HEK293T (cell line): ENCODE results near the gene GRM6.

Source experiments
- CTCF ChIA-PET: fragments of 350-600 bp; formaldehyde crosslinking; extraction: SDS; loops from one replicate; lab custom pipeline; 2021; ENCODE audit warnings: antibody characterized with exemption, inconsistent platforms; lab: Yijun Ruan, JAX
- POLR2A ChIA-PET: fragments of 350-600 bp; formaldehyde crosslinking; extraction: SDS; loops from one replicate; lab custom pipeline; 2020; ENCODE audit warnings: antibody characterized with exemption, inconsistent platforms; lab: Yijun Ruan, JAX
- DNase-seq: peaks from one replicate; pipeline ENCODE4 v3.0.0; 2012; ENCODE audit warnings: mixed read lengths; ENCODE audit errors: extremely low spot score
- ARNT ChIP-seq: fragments of 450-650 bp; IDR thresholded peaks from 2 replicates; pipeline ENCODE4 v1.6.1; 2017; ENCODE audit warnings: mild to moderate bottlenecking
- BHLHE40 ChIP-seq: fragments of 450-650 bp; IDR thresholded peaks from 2 replicates; pipeline ENCODE4 v1.6.1; 2016; ENCODE audit warnings: mild to moderate bottlenecking, moderate library complexity, borderline replicate concordance
- CTBP1 ChIP-seq: fragments of 450-650 bp; IDR thresholded peaks from 2 replicates; pipeline ENCODE4 v1.6.1; 2016; ENCODE audit warnings: borderline replicate concordance
- ELF4 ChIP-seq: fragments of 450-650 bp; IDR thresholded peaks from 2 replicates; pipeline ENCODE4 v1.6.1; 2017; ENCODE audit warnings: antibody characterized with exemption
- FOXK2 ChIP-seq: fragments of 450-650 bp; IDR thresholded peaks from 2 replicates; pipeline ENCODE4 v1.6.1; 2016; ENCODE audit warnings: mild to moderate bottlenecking
- FOXM1 ChIP-seq: fragments of 450-650 bp; IDR thresholded peaks from 2 replicates; pipeline ENCODE4 v1.6.1; 2017; ENCODE audit warnings: mild to moderate bottlenecking, borderline replicate concordance
- HDGF ChIP-seq: fragments of 450-650 bp; IDR thresholded peaks from 2 replicates; pipeline ENCODE4 v1.6.1; 2017; ENCODE audit warnings: antibody characterized with exemption, borderline replicate concordance
- L3MBTL2 ChIP-seq: fragments of 450-650 bp; conservative IDR thresholded peaks from 2 replicates; pipeline ENCODE4 v1.6.1; 2016; ENCODE audit warnings: mild to moderate bottlenecking
- LEF1 ChIP-seq: fragments of 450-650 bp; IDR thresholded peaks from 2 replicates; pipeline ENCODE4 v1.6.1; 2017; ENCODE audit warnings: mild to moderate bottlenecking, borderline replicate concordance
- NFRKB ChIP-seq: fragments of 450-650 bp; IDR thresholded peaks from 2 replicates; pipeline ENCODE4 v1.6.1; 2016; ENCODE audit warnings: mild to moderate bottlenecking, moderate library complexity
- PKNOX1 ChIP-seq: fragments of 450-650 bp; IDR thresholded peaks from 2 replicates; pipeline ENCODE4 v1.6.1; 2016
- SP1 ChIP-seq: fragments of 450-650 bp; IDR thresholded peaks from 2 replicates; pipeline ENCODE4 v1.6.1; 2017
- SUZ12 ChIP-seq: fragments of 450-650 bp; IDR thresholded peaks from 2 replicates; pipeline ENCODE4 v1.6.1; 2016; ENCODE audit warnings: mild to moderate bottlenecking
- TARDBP ChIP-seq: fragments of 450-650 bp; IDR thresholded peaks from 2 replicates; pipeline ENCODE4 v1.6.1; 2016
- ZNF384 ChIP-seq: fragments of 450-650 bp; IDR thresholded peaks from 2 replicates; pipeline ENCODE4 v1.6.1; 2016

Gene GRM6

GRCh38 chr5:178998441-178998840 lies 3.3 kb upstream of the GRM6 start:
- TF ChIP-seq LEF1 (no peak), SUZ12 (no peak), SP1 (no peak), CTBP1 (no peak), ZNF384 (no peak), PKNOX1 (no peak), ELF4 (no peak), NFRKB (no peak)
- CTCF ChIA-PET: no interaction called here
- peak; percentile 2 for DNase-seq
- POLR2A ChIA-PET: no interaction called here

GRCh38 chr5:178997191-178997590 lies 2.1 kb upstream of the GRM6 start:
- TF ChIP-seq ELF4 (no peak), HDGF (no peak), ZNF384 (no peak), CTBP1 (no peak), L3MBTL2 (no peak), SP1 (no peak)
- DNase-seq: no peak
- CTCF ChIA-PET: no interaction called here
- POLR2A ChIA-PET: no interaction called here

GRCh38 chr5:178996156-178996555 lies 1.0 kb upstream of the GRM6 start:
- TF ChIP-seq FOXM1 (no peak), ARNT (no peak)
- CTCF ChIA-PET: no interaction called here
- POLR2A ChIA-PET: no interaction called here
- DNase-seq: peak; percentile 1

- CTCF ChIA-PET: no interaction called here
- POLR2A ChIA-PET: no interaction called here
- DNase-seq: no peak
Measured at GRCh38 chr5:178995341-178995690, 196 bp upstream of the GRM6 start.

GRCh38 chr5:178993955-178994579 lies 1.1 kb downstream of the GRM6 start:
- CTCF ChIA-PET: no interaction called here
- DNase-seq: peak; percentile 4
- POLR2A ChIA-PET: no interaction called here
- TF ChIP-seq TARDBP (no peak), SUZ12 (no peak), ARNT (no peak), L3MBTL2 (no peak), BHLHE40 (no peak), SP1 (no peak), FOXK2 (no peak), PKNOX1 (no peak), NFRKB (no peak)

More at GRCh38 chr5:178995341-178995690, 196 bp upstream of the GRM6 start:
- TF ChIP-seq ARNT: no peak

GRCh38 chr5:178993236-178993765 lies 1.8 kb downstream of the GRM6 start:
- ChIA-PET CTCF (no interaction called here), POLR2A (no interaction called here)
- no peak for TF ChIP-seq FOXK2
- TF ChIP-seq ARNT: no peak
- no peak for TF ChIP-seq LEF1
- no peak for TF ChIP-seq SUZ12
- TF ChIP-seq HDGF: no peak
- DNase-seq: peak; percentile 2

GRCh38 chr5:178992291-178992895 lies 2.7 kb downstream of the GRM6 start:
- TF ChIP-seq PKNOX1 (no peak), L3MBTL2 (no peak), BHLHE40 (no peak), FOXK2 (no peak), SP1 (no peak), SUZ12 (no peak), LEF1 (no peak), ARNT (no peak)
- ChIA-PET CTCF (no interaction called here), POLR2A (interaction anchor here (0.6 kb wide), 1 partner anchor 72 kb away, joined by 3 read pairs; no protein-coding TSS in a partner anchor)
- DNase-seq: peak; percentile 1
